HG02840 (cell line): ENCODE data around the gene SUPT5H.

Source experiments
- ATAC-seq: cut with Tn5 transposase; IDR thresholded peaks from one replicate; pipeline ENCODE4 v1.9.1; 2021; ENCODE audit warnings: mild to moderate bottlenecking, moderate library complexity, moderate number of reproducible peaks; ENCODE audit not compliant: unreplicated experiment, low FRiP score

The SUPT5H gene

DNA sequence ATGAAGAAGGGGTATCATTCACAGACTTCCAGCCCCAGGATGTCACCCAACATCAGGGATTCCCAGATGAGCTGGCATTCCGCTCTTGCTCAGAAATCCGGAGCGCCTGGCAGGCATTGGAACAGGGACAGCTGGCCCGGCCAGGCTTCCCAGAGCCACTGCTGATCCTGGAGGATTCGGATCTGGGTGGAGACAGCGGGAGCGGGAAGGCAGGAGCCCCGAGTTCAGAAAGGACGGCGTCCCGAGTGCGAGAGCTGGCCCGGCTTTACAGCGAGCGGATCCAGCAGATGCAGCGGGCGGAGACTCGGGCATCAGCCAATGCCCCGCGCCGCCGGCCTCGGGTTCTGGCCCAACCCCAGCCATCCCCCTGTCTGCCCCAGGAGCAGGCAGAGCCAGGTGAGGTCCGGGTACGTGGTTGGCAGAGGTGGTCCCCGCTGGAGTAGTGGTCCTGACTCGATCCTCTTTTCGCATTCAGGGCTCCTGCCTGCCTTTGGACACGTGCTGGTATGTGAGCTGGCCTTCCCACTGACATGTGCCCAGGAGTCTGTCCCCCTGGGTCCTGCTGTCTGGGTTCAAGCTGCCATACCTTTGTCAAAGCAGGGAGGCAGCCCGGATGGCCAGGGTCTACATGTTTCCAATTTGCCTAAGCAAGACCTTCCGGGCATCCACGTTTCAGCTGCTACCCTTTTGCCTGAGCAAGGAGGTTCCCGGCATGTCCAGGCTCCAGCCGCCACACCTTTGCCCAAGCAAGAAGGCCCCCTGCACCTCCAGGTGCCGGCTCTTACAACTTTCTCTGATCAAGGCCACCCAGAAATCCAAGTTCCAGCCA, 21.9 kb upstream of the SUPT5H start:
- no peak for ATAC-seq

DNA sequence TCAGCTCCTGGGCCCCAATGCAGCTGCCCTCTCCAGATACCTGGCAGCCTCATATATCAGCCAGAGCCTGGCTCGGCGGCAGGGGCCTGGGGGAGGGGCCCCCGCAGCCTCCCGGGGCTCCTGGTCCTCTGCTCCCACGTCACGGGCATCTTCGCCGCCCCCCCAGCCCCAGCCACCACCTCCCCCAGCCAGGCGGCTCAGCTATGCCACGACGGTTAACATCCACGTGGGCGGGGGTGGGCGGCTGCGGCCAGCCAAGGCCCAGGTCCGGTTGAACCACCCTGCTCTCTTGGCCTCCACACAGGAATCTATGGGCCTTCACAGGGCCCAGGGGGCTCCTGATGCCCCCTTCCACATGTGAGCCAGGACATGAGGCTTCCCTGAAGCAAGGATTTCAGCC, 20.4 kb upstream of the SUPT5H start:
- no peak for ATAC-seq

DNA sequence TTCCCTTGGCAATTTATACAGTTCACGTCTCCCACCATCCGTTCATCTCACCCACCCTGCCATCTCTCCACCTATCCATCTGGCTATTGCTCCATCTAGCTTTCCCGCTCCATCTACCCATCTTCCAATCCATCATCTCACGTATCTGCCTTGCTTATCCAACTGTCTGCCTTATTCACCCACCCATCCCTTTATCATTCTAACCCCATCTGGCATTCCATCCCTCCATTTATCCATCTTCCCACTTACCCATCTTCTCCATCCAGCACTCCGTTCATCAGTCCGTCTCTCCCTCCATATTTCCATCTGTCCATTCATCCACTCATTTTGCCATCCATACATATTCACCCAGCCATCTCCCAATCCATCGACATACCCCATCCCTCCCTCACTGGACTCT, 19.6 kb upstream of the SUPT5H start:
- ATAC-seq, result no peak

DNA sequence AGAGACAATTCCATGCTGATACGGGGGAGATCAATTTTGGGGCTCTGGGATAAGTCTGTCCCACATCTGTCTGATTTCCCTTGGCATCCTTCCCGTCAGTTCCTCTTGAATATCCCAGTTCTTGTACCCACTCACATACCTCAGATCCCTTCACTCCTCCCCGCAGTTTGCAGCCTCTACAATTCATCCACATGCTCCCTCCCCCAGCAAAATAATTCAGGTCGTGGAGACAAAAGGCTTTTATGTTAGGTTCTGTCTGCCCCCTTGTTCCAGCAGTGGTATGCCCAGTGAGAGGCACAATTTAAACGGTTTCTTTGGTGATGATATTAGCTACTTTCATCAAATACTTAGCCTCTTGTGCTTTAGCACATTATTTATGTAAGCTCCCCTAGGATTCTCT, 19.2 kb upstream of the SUPT5H start:
- no peak for ATAC-seq

- no peak for ATAC-seq
Measured at GRCh38 chr19:39427707-39428106, 17.7 kb upstream of the SUPT5H start.

GRCh38 chr19:39428283-39429112, 16.9 kb upstream of the SUPT5H start:
- no peak for ATAC-seq

GRCh38 chr19:39430675-39431593, 14.4 kb upstream of the SUPT5H start:
- no peak for ATAC-seq

GRCh38 chr19:39432677-39433025, 12.7 kb upstream of the SUPT5H start:
- no peak for ATAC-seq

GRCh38 chr19:39433480-39434079, 11.8 kb upstream of the SUPT5H start:
- no peak for ATAC-seq

GRCh38 chr19:39434123-39435076, 11.0 kb upstream of the SUPT5H start:
- ATAC-seq, result no peak

DNA sequence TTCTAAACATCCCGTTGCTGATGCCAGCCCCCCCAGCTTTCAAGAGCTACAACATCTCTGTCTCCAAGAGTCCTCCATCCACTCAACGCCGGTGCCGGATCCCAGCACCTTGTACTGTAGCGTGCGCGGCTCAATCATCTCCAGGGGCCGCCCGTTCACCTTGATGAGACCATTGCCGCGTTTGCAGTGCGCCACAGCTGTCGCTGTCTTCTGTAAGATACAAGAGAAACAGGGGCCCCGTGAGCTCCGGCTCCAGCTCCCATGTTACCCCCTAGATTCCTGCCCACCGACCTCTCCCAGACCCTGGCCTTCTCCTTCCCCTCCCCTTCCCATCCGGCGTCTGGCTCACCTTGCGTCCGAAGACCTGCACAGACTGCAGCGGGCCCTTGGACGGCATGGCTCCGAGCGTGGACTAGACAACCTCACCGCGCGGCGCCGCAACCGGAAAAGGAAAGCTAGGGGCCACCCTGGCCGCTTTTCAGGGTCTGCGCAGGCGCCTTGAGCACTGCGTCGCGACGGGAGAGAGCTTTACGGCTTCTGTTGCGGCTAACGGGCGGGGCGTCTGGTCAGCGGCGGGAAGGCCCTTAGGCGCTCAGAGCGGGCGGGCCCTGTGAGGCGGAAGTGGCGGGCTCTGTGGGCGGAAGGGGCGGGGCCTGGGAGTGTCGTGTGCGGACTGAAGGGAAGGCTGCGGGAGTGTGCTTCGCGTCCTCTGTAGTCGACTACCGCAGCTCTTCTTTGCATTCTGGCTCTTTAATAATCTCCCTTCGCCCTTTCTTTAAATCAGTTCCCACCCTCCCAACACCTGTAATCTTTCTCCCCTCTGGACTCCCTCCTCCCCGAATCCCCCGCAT, 9.7 kb upstream of the SUPT5H start, which contains the start of gene RPS16:
TSS of gene RPS16 (minus strand) at position 451 of the 851 bp plus-strand sequence. CDS start at position 397, 54 bp downstream.
- ATAC-seq, result peak; percentile 81

GRCh38 chr19:39436350-39436716, 9.0 kb upstream of the SUPT5H start:
- no peak for ATAC-seq

DNA sequence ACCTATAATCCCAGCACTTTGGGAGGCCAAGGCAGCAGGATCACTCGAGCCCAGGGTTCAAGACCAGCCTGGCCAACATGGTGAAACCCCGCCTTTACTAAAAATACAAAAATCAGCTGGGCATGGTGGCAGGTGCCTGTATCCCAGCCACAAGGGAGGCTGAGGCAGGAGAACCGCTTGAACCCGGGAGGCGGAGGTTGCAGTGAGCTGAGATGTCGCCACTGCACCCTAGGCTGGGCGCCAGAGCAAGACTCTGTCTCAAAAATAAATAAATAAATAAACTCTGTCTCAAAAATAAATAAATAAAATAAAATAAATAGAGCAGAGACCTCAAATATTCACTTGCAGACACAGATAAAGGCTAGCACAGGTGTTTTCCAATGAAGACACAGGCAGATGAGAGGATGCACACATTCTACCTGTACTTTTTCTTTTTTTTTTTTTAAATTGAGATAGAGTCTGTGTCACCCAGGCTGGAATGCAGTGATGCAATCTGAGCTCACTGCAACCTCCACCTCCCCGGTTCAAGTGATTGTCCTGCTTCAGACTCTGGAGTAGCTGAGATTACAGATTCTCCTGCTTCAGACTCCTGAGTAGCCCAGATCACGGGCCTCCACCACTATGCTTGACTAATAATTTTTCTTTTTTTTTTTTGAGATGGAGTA, 7.0 kb upstream of the SUPT5H start:
- no peak for ATAC-seq

GRCh38 chr19:39444598-39445195, 685 bp upstream of the SUPT5H start:
- ATAC-seq, result no peak

DNA sequence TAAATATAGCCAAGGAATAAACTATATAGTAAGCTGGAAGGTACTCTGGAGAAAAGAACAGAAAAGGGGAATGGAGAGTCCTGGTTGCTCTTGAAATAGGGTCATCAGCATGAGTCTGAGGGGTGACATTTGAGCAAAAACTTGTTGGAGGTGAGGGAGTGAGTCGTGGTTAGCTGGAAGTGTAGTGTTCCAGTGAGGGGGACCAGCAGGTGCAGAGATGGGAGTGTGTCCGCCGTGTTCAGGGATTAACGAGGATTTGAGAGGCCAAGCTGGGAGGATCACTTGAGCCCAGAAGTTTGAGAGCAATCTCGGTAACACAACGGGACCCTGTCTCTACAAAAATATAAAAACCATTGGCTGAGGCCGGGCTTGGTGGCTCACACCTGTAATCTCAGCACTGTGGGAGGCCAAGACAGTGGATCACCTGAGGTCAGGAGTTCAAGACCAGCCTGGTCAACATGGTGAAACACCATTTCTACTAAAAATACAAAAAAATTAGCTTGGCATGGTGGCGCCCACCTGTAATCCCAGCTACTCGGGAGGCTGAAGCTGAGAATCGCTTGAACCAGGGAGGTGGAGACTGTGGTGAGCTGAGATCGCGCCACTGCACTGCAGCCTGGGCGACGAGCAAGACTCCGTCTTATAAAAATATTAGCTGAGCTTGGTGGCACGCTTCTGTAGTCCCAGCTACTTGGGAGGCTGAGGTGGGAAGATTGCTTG, 1.1 kb downstream of the SUPT5H start:
- ATAC-seq, result no peak

- no peak for ATAC-seq
Measured at GRCh38 chr19:39448271-39448670, 2.9 kb downstream of the SUPT5H start.
